ENCODE data around the gene CDH4. TPM values are rescaled to one million over a fixed set of nuclear protein-coding genes. Genes with fewer than 3 reads are reported as not detected.

The CDH4 gene
- total RNA-seq, 2 experiments from 2014 or later = not detected

- no peak for TF ChIP-seq CTCF (conservative IDR thresholded peaks at IDR 0.05; ENCODE audit: low read length)
- no peak for TF ChIP-seq EZH2phosphoT487 (IDR thresholded peaks at IDR 0.05; ENCODE audit: borderline replicate concordance, low read depth, low read length)
- intact Hi-C loops (cut with micrococcal nuclease; ENCODE audit: unreplicated experiment) = no loop called here
- ChIA-PET POLR2A (no interaction called here), CTCF (ENCODE audit: unreplicated experiment) (no interaction called here)
- H3K4me1 ChIP-seq (ENCODE audit: insufficient read depth, low read length, poor library complexity, severe bottlenecking) = no peaks in the 10 kb centered on the region
- H3K27ac ChIP-seq (ENCODE audit: low read depth, low read length, poor library complexity, severe bottlenecking) = no peak overlapping the region
- no TSS peak for BruUV-seq (replicated peaks)
- H3K4me2 ChIP-seq (ENCODE audit: low read length) = no peak overlapping the region
- H2AFZ ChIP-seq (ENCODE audit: low read length) = no peak overlapping the region
- no peak overlapping the region for H3K4me3 ChIP-seq (ENCODE audit: low read depth, low read length, poor library complexity, severe bottlenecking)
- peaks cover 10% of the 10 kb centered on the region; the same call in 1 of the 2 replicates for H3K9me3 ChIP-seq (ENCODE audit: low read length)
- no peaks in the 10 kb centered on the region for H3K79me2 ChIP-seq (ENCODE audit: insufficient read depth, low read depth, low read length)
- no peaks in the 10 kb centered on the region for H3K9me2 ChIP-seq (ENCODE audit: insufficient read depth, low read length)
- H3K36me3 ChIP-seq (ENCODE audit: insufficient read depth, low read length) = no peaks in the 10 kb centered on the region
- no peak for DNase-seq (ENCODE audit: low spot score)
- H4K20me1 ChIP-seq (ENCODE audit: insufficient read depth, low read length) = no peaks in the 10 kb centered on the region
These were observed 336.6 kb downstream of the CDH4 start for GRCh38 chr20:61588411-61589385.

GRCh38 chr20:61590236-61590635, 338.2 kb downstream of the CDH4 start:
- intact Hi-C loops (cut with micrococcal nuclease; ENCODE audit: unreplicated experiment) = no loop called here
- H3K4me3 ChIP-seq (ENCODE audit: low read depth, low read length, poor library complexity, severe bottlenecking) = no peak overlapping the region
- ChIA-PET CTCF (ENCODE audit: unreplicated experiment) (no interaction called here), POLR2A (no interaction called here)
- no peaks in the 10 kb centered on the region for H3K79me2 ChIP-seq (ENCODE audit: insufficient read depth, low read depth, low read length)
- no peak overlapping the region for H2AFZ ChIP-seq (ENCODE audit: low read length)
- no TSS peak for BruUV-seq (replicated peaks)
- H3K9me3 ChIP-seq (ENCODE audit: low read length) = peaks cover 10% of the 10 kb centered on the region; the same call in 1 of the 2 replicates
- no peaks in the 10 kb centered on the region for H3K36me3 ChIP-seq (ENCODE audit: insufficient read depth, low read length)
- TF ChIP-seq CTCF (conservative IDR thresholded peaks at IDR 0.05; ENCODE audit: low read length) (no peak), EZH2phosphoT487 (IDR thresholded peaks at IDR 0.05; ENCODE audit: borderline replicate concordance, low read depth, low read length) (no peak)
- H3K9me2 ChIP-seq (ENCODE audit: insufficient read depth, low read length) = no peaks in the 10 kb centered on the region
- H3K4me2 ChIP-seq (ENCODE audit: low read length) = no peak overlapping the region
- H3K27ac ChIP-seq (ENCODE audit: low read depth, low read length, poor library complexity, severe bottlenecking) = no peak overlapping the region
- DNase-seq (ENCODE audit: low spot score) = no peak
- no peaks in the 10 kb centered on the region for H4K20me1 ChIP-seq (ENCODE audit: insufficient read depth, low read length)
- H3K4me1 ChIP-seq (ENCODE audit: insufficient read depth, low read length, poor library complexity, severe bottlenecking) = no peaks in the 10 kb centered on the region

- POLR2A ChIA-PET = no interaction called here
- no peaks in the 10 kb centered on the region for H3K4me1 ChIP-seq (ENCODE audit: insufficient read depth, low read length, poor library complexity, severe bottlenecking)
- H2AFZ ChIP-seq (ENCODE audit: low read length) = no peak overlapping the region
- no peak overlapping the region for H3K4me3 ChIP-seq (ENCODE audit: low read depth, low read length, poor library complexity, severe bottlenecking)
- no peaks in the 10 kb centered on the region for H3K36me3 ChIP-seq (ENCODE audit: insufficient read depth, low read length)
- H3K27ac ChIP-seq (ENCODE audit: low read depth, low read length, poor library complexity, severe bottlenecking) = no peak overlapping the region
- H4K20me1 ChIP-seq (ENCODE audit: insufficient read depth, low read length) = no peaks in the 10 kb centered on the region
- CTCF ChIA-PET (ENCODE audit: unreplicated experiment) = no interaction called here
- no peaks in the 10 kb centered on the region for H3K79me2 ChIP-seq (ENCODE audit: insufficient read depth, low read depth, low read length)
- no TSS peak for BruUV-seq (replicated peaks)
- H3K9me2 ChIP-seq (ENCODE audit: insufficient read depth, low read length) = no peaks in the 10 kb centered on the region
- intact Hi-C loops (cut with micrococcal nuclease; ENCODE audit: unreplicated experiment) = no loop called here
- no peak for DNase-seq (ENCODE audit: low spot score)
- peaks cover 10% of the 10 kb centered on the region; the same call in 1 of the 2 replicates for H3K9me3 ChIP-seq (ENCODE audit: low read length)
- TF ChIP-seq CTCF (conservative IDR thresholded peaks at IDR 0.05; ENCODE audit: low read length) (no peak), EZH2phosphoT487 (IDR thresholded peaks at IDR 0.05; ENCODE audit: borderline replicate concordance, low read depth, low read length) (no peak)
- H3K4me2 ChIP-seq (ENCODE audit: low read length) = no peak overlapping the region
These were observed 341.5 kb downstream of the CDH4 start for GRCh38 chr20:61593516-61593915.

All from OCI-LY7 (cell line).